CD14-positive monocyte (primary cell): ENCODE data around the gene ATP6V0A4. TPM values are rescaled to one million over a fixed set of nuclear protein-coding genes. Genes with fewer than 3 reads are reported as not detected.

Experiments
- DNase-seq, 3 donors: peaks; one replicate each; pipeline ENCODE4 v3.0.0-alpha.2; 2011 to 2022
- H2AFZ ChIP-seq: 2 replicates; pipeline ENCODE4 v1.6.0; 2012; ENCODE audit warnings: mild to moderate bottlenecking, low read depth, low read length, inconsistent platforms; ENCODE audit not compliant: insufficient read depth, poor library complexity, severe bottlenecking
- H3K27ac ChIP-seq, 2 donors: 1 replicate in 1 of 2; 2 replicates in 1 of 2; pipeline ENCODE4 v1.5.1; 2012 to 2013; ENCODE audit warnings: low read length in 2 of 2, control low read depth in 1 of 2, inconsistent platforms in 1 of 2, low read depth in 1 of 2, mild to moderate bottlenecking in 1 of 2
- H3K27me3 ChIP-seq, 2 donors: one replicate each; pipeline versions ENCODE4 v1.6.0 to v1.6.1; 2011 to 2013; ENCODE audit warnings: low read length in 2 of 2; ENCODE audit not compliant: control insufficient read depth in 2 of 2, insufficient read depth in 2 of 2
- H3K36me3 ChIP-seq, 2 donors: replicated peaks in 1 of 2; 1 replicate in 1 of 2; 2 replicates in 1 of 2; pipeline versions ENCODE4 v1.5.1 to v1.6.1; 2012 to 2013; ENCODE audit warnings: low read length in 2 of 2, control low read depth in 1 of 2, inconsistent platforms in 1 of 2, mild to moderate bottlenecking in 1 of 2; ENCODE audit not compliant: insufficient read depth in 2 of 2, control insufficient read depth in 1 of 2
- H3K4me1 ChIP-seq, 2 donors: 1 replicate in 1 of 2; 2 replicates in 1 of 2; pipeline versions ENCODE4 v1.5.1 to v1.6.1; 2012 to 2013; ENCODE audit warnings: low read length in 2 of 2, control low read depth in 1 of 2, inconsistent platforms in 1 of 2, mild to moderate bottlenecking in 1 of 2, moderate library complexity in 1 of 2; ENCODE audit not compliant: insufficient read depth in 2 of 2, control insufficient read depth in 1 of 2
- H3K4me2 ChIP-seq: replicated peaks from 2 replicates; pipeline ENCODE3; 2012; ENCODE audit warnings: low read length, moderate library complexity, mild to moderate bottlenecking; ENCODE audit not compliant: poor library complexity, severe bottlenecking; ENCODE audit errors: extremely low read depth
- H3K4me3 ChIP-seq, 3 experiments: fragments of 200-600 bp in 1 of 3; sonication (generic) in 1 of 3; replicated peaks in 1 of 3; 1 replicate in 2 of 3; 2 replicates in 1 of 3; pipeline ENCODE4 v1.5.1; 2011 to 2013; ENCODE audit warnings: low read length in 3 of 3, mild to moderate bottlenecking in 3 of 3, control low read depth in 2 of 3, low read depth in 2 of 3, inconsistent platforms in 1 of 3, moderate library complexity in 1 of 3
- H3K79me2 ChIP-seq: 2 replicates; pipeline ENCODE4 v1.6.0; 2012; ENCODE audit warnings: mild to moderate bottlenecking, control low read depth, inconsistent platforms, low read length, moderate library complexity; ENCODE audit not compliant: insufficient read depth
- H3K9ac ChIP-seq: 2 replicates; pipeline ENCODE4 v1.6.0; 2017; ENCODE audit warnings: low read length, mild to moderate bottlenecking; ENCODE audit not compliant: insufficient read depth, poor library complexity, severe bottlenecking
- H3K9me3 ChIP-seq, 2 donors: replicated peaks in 1 of 2; 1 replicate in 1 of 2; 2 replicates in 1 of 2; pipeline versions ENCODE4 v1.5.1 to v1.6.1; 2012 to 2013; ENCODE audit warnings: low read length in 2 of 2, control low read depth in 1 of 2; ENCODE audit not compliant: control insufficient read depth in 1 of 2, insufficient read depth in 1 of 2
- H4K20me1 ChIP-seq: 2 replicates; pipeline ENCODE4 v1.6.0; 2012; ENCODE audit warnings: mild to moderate bottlenecking, low read length, control low read depth, moderate library complexity; ENCODE audit not compliant: insufficient read depth
- H3K27ac Mint-ChIP-seq, 7 donors: one replicate each; pipeline ENCODE4 v1.8.0; 2020; ENCODE audit warnings: mild to moderate bottlenecking in 7 of 7, mixed read lengths in 7 of 7, moderate library complexity in 6 of 7, inconsistent platforms in 2 of 7
- H3K27me3 Mint-ChIP-seq, 3 donors: one replicate each; pipeline ENCODE4 v1.8.0; 2021 to 2022; ENCODE audit warnings: low read depth in 3 of 3, mild to moderate bottlenecking in 3 of 3, mixed read lengths in 3 of 3, moderate library complexity in 3 of 3, inconsistent platforms in 1 of 3
- H3K36me3 Mint-ChIP-seq, 2 donors: one replicate each; pipeline ENCODE4 v1.8.0; 2020; ENCODE audit warnings: mixed read lengths in 2 of 2, inconsistent platforms in 1 of 2, mild to moderate bottlenecking in 1 of 2
- H3K4me1 Mint-ChIP-seq: one replicate; pipeline ENCODE4 v1.8.0; 2020; ENCODE audit warnings: mild to moderate bottlenecking, mixed read lengths
- H3K4me3 Mint-ChIP-seq, 2 donors: one replicate each; pipeline ENCODE4 v1.8.0; 2020; ENCODE audit warnings: mild to moderate bottlenecking in 2 of 2, mixed read lengths in 2 of 2, moderate library complexity in 1 of 2
- H3K9me3 Mint-ChIP-seq, 7 donors: one replicate each; pipeline ENCODE4 v1.8.0; 2020 to 2022; ENCODE audit warnings: mixed read lengths in 7 of 7, mild to moderate bottlenecking in 6 of 7, moderate library complexity in 6 of 7, inconsistent platforms in 2 of 7
- WGBS: methylation state at CpG from one replicate; pipeline ENCODE4 v1.1.5; 2013; ENCODE audit warnings: missing lambda C conversion rate; ENCODE audit not compliant: insufficient coverage; 5-methylcytosine and 5-hydroxymethylcytosine counted together
- intact Hi-C, 2 donors: fragments of 100-400 bp; cut with micrococcal nuclease; formaldehyde crosslinking; loops; one replicate each; pipeline versions ENCODE4 v1.15.0 to v1.15.1; 2023
- polyA plus RNA-seq, 3 donors: library from polyadenylated mRNA; depleted of rRNA in 1 of 3; unstranded in 2 of 3; stranded (reverse) in 1 of 3; fragments of 300-500 nt in 2 of 3; fragments of >200 nt in 1 of 3; fragmentation: Illumina TruSeq in 2 of 3; gene quantifications; 1 replicate in 2 of 3; 2 replicates in 1 of 3; pipeline ENCODE4 v1.2.3, GENCODE V29; 2012 to 2021
- TF ChIP-seq, protein P1 (sequence below): fragments of 200-600 bp; IDR thresholded peaks from one replicate; pipeline ENCODE4 v1.8.0; 2022; ENCODE audit warnings: antibody characterized with exemption, mild to moderate bottlenecking

Gene ATP6V0A4
- polyA plus RNA-seq, 3 donors: not detected

GRCh38 chr7:138663725-138664710 is 134.0 kb downstream of the ATP6V0A4 start:
- Histone ChIP-seq H3K9me3 (peaks cover 0 to 5% of the 10 kb centered on the region in 2 donors), H3K4me1 (peaks cover 4 to 7% of the 10 kb centered on the region in 2 donors), H3K36me3 (no peaks in the 10 kb centered on the region), H3K4me2 (peak overlapping the region; percentile 96), H3K27me3 (no peaks in the 10 kb centered on the region), H3K79me2 (no peaks in the 10 kb centered on the region), H2AFZ (peak overlapping the region; percentile 77), H3K4me3 (peak overlapping the region; percentile 50 to 80 (median 58)), H4K20me1 (no peaks in the 10 kb centered on the region), H3K27ac (no peak overlapping the region), H3K9ac (peak overlapping the region; percentile 66)
- TF ChIP-seq, protein P1, sequence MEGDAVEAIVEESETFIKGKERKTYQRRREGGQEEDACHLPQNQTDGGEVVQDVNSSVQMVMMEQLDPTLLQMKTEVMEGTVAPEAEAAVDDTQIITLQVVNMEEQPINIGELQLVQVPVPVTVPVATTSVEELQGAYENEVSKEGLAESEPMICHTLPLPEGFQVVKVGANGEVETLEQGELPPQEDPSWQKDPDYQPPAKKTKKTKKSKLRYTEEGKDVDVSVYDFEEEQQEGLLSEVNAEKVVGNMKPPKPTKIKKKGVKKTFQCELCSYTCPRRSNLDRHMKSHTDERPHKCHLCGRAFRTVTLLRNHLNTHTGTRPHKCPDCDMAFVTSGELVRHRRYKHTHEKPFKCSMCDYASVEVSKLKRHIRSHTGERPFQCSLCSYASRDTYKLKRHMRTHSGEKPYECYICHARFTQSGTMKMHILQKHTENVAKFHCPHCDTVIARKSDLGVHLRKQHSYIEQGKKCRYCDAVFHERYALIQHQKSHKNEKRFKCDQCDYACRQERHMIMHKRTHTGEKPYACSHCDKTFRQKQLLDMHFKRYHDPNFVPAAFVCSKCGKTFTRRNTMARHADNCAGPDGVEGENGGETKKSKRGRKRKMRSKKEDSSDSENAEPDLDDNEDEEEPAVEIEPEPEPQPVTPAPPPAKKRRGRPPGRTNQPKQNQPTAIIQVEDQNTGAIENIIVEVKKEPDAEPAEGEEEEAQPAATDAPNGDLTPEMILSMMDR: no peak
- Mint-ChIP-seq H3K36me3 (no peaks in the 10 kb centered on the region), H3K27ac (peak overlapping the region in 4 of 7 donors; percentile 11 to 76 (median 46)), H3K9me3 (peaks cover 0 to 7% (median 3%) of the 10 kb centered on the region in 7 donors), H3K4me1 (peaks cover 15% of the 10 kb centered on the region), H3K4me3 (peak overlapping the region; percentile 81 to 92), H3K27me3 (peaks cover 2 to 26% (median 9%) of the 10 kb centered on the region in 3 donors)
- 28% methylated on average over 59 of the region's 59 CpGs for WGBS
- intact Hi-C loops: no loop called here
- peak in 1 of 3 donors; percentile 0 for DNase-seq

DNA sequence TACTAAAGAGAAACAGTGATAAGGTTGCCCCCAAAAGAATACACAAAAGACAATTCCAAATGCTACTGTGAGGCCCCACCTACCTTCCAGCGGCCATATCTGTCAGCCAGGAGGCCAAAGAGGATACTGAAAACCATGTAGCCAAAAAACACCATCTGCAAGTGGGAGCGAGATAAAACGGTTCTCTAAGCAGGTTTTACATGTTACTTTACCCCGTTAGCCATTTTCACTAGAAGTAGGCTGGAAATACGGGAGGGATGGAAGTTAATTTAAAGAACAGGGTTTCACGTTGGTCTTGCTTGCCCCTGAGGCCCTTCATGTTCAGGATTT is 135.0 kb downstream of the ATP6V0A4 start:
- H4K20me1 ChIP-seq: no peaks in the 10 kb centered on the region
- no peak overlapping the region for H3K9ac ChIP-seq
- H3K27ac ChIP-seq: no peak overlapping the region
- H3K36me3 ChIP-seq: no peaks in the 10 kb centered on the region
- no peaks in the 10 kb centered on the region for H3K27me3 ChIP-seq
- H3K4me2 ChIP-seq: no peak overlapping the region
- DNase-seq: no peak
- peaks cover 0 to 5% (median 1%) of the 10 kb centered on the region in 7 donors for H3K9me3 Mint-ChIP-seq
- no peak overlapping the region for H3K4me3 Mint-ChIP-seq
- intact Hi-C loops: no loop called here
- H3K27me3 Mint-ChIP-seq: peaks cover 2 to 26% (median 9%) of the 10 kb centered on the region in 3 donors
- no peaks in the 10 kb centered on the region for H3K79me2 ChIP-seq
- H3K27ac Mint-ChIP-seq: no peak overlapping the region
- H3K36me3 Mint-ChIP-seq: no peaks in the 10 kb centered on the region
- WGBS: 96% methylated on average over 4 of the region's 6 CpGs
- H2AFZ ChIP-seq: no peak overlapping the region
- peaks cover 4 to 7% of the 10 kb centered on the region in 2 donors for H3K4me1 ChIP-seq
- TF ChIP-seq, protein P1: no peak
- H3K4me3 ChIP-seq: no peak overlapping the region
- peaks cover 0 to 5% of the 10 kb centered on the region in 2 donors for H3K9me3 ChIP-seq
- H3K4me1 Mint-ChIP-seq: peaks cover 15% of the 10 kb centered on the region
